MM.1S (cell line): ENCODE data around the gene PUM1.

ENCODE experiments used
- EZH2 ChIP-seq: fragments of 300-600 bp; sonication (generic); optimal IDR thresholded peaks from 2 replicates; pipeline ENCODE3; 2017; ENCODE audit warnings: low read depth, mild to moderate bottlenecking, antibody characterized with exemption, low read length, mixed read lengths
- EZH2phosphoT487 ChIP-seq: fragments of 300-600 bp; sonication (generic); IDR thresholded peaks from 2 replicates; pipeline ENCODE4 v1.6.1; 2018; ENCODE audit warnings: antibody characterized with exemption, low read length
- TF ChIP-seq, protein P1 (sequence below): fragments of 300-600 bp; sonication (generic); IDR thresholded peaks from 2 replicates; pipeline ENCODE4 v1.5.1; 2016; ENCODE audit warnings: antibody characterized with exemption, low read length, mixed read lengths

DNA sequence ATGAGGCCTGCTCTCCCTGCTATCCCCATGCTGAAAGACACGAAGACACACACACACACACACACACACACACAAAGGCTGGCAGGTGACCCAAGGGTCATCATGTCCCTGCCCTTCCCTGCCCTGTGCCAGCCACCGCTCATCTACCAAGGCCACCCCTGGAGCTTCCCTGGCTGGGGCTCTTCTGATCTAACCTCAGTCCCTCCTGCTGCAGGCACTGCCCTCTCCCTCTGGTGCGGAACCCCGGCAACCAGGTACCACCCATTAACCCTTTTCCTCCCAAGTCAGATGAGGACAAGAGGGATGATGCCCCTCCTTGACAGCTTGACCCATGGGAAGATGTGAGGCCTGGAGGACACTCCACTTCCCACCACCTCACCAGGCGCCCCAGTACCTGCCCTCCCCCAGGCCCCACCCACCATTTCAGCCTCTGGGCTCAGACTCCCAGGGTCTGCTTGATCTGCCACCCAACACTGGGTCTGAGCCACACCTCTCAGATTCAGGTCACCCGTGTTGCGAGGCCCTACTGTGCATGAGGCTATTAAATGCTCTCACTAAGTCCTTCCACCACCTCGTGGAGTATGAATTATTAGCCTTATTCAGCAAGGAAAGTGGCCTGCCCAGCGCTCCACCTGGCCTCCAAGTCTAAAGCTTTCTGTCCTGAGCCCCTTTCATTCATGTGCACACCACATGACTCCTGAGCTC is 159.4 kb downstream of the PUM1 start:
- TF ChIP-seq, protein P1, sequence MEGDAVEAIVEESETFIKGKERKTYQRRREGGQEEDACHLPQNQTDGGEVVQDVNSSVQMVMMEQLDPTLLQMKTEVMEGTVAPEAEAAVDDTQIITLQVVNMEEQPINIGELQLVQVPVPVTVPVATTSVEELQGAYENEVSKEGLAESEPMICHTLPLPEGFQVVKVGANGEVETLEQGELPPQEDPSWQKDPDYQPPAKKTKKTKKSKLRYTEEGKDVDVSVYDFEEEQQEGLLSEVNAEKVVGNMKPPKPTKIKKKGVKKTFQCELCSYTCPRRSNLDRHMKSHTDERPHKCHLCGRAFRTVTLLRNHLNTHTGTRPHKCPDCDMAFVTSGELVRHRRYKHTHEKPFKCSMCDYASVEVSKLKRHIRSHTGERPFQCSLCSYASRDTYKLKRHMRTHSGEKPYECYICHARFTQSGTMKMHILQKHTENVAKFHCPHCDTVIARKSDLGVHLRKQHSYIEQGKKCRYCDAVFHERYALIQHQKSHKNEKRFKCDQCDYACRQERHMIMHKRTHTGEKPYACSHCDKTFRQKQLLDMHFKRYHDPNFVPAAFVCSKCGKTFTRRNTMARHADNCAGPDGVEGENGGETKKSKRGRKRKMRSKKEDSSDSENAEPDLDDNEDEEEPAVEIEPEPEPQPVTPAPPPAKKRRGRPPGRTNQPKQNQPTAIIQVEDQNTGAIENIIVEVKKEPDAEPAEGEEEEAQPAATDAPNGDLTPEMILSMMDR, result no peak
- TF ChIP-seq EZH2phosphoT487, result no peak
- TF ChIP-seq EZH2, result no peak
